HG03521 (cell line): ENCODE data around the gene JMJD8.
"Not testable (repeated sequence)": the region's sequence is repeated elsewhere in the genome, so short reads cannot be mapped to it uniquely, and the experiment has no call there.

Experiments used
- ATAC-seq: cut with Tn5 transposase; IDR thresholded peaks from one replicate; pipeline ENCODE4 v1.9.1; 2021; ENCODE audit warnings: mild to moderate bottlenecking, moderate library complexity; ENCODE audit not compliant: unreplicated experiment

JMJD8 gene

DNA sequence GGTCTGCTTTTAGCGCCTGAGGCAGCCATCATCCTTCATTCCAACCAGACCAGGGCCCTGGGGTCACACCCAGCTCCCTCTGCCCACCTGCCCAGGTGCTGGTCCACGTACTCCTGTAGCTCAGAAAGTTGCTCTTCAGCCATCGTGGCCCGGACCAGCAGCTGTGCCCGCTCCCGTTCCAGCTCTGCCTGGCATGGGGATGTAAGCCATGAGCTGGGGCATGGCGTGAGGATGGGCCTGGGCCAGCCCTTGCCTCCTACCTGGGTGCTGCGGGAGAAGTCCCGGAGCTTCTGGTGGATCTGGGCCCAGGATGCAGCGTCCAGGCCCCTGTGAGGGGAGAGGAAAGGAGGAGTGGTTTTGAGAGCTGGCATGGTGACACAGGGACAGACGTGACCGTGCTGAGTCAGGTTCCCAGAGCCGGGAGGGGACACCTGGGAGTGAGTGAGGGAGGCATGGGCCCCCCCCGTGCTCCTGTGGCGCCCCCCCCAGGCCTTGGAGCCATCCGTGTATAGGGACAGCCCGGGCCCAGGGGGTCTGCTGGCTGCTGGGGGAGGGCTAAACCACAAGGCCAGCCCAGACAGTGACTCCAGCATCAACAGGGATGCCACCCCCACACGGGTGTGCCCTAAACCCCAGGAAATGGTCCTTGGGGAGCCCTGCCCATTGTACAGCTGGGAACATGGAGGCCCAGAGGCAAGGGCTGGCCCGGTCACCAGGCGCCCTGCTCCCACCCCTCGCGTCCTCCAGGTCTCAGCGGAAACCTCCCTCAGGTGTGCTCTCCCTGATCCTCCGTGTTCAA is 38.9 kb upstream of the JMJD8 start:
- no peak for ATAC-seq

DNA sequence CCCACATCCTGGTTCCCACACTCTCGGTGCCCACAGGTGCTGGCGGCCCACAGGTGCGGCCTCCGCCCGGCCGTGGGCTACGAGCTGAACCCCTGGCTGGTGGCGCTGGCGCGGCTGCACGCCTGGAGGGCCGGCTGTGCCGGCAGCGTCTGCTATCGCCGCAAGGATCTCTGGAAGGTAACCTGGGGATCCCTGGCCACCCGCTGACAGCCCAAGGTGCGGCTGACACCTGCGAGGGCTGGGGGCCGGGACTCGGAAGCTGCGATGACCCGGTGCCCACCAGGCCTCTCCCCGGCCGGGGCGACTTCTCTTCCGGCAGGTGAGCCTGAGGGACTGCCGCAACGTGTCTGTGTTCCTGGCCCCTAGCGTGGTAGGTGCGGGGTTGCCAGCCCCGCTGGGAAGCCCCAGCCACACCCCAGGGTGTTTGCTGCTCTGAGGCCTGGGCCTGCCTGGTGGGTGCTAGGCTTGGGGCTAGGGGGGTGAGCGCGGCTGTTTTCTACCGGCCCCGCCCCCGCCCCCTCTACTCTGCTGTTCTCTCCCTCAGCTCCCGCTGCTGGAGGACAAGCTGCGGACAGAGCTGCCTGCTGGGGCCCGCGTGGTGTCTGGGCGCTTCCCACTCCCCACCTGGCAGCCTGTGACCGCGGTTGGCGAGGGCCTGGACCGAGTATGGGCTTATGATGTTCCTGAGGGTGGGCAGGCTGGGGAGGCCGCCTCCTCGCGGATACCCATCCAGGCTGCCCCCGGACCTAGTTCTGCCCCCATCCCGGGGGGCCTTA is 37.8 kb upstream of the JMJD8 start:
- ATAC-seq, result no peak

DNA sequence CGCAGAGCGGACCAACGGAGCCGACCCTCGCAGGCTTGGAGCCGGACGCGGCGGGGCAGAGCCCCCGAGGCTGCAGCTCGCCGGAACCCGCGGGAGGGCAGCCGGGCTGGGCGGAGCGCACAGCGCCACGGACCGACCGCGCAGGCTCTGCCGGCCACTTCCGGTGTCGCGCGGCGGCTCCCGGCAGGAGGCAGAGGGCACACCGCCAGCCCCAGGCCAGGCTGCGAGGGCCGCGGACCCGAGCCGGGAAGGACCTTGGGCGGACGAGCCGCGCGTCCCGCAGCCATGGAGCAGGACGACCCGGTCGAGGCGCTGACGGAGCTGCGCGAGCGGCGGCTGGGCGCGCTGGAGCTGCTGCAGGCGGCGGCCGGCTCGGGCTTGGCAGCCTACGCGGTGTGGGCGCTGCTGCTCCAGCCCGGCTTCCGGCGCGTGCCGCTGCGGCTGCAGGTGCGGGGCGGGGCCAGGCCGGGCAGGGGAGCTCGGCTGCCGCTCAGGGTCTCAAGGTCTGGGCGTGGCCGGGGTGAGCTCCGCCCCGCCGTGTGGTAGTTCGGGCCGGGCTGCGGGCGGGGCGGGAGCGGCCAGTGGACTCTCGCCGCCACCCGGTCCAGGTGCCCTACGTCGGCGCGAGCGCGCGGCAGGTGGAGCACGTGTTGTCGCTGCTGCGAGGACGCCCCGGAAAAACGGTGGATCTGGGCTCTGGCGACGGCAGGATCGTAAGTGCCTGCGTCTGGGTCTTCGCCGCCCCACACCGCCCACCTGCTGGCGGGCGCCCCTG is 37.0 kb upstream of the JMJD8 start, which contains the start of gene ANTKMT:
Gene ANTKMT (plus strand): TSS at position 157 of the 775 bp plus-strand sequence. CDS start 129 bp downstream, at position 286.
- ATAC-seq, result peak; percentile 61

DNA sequence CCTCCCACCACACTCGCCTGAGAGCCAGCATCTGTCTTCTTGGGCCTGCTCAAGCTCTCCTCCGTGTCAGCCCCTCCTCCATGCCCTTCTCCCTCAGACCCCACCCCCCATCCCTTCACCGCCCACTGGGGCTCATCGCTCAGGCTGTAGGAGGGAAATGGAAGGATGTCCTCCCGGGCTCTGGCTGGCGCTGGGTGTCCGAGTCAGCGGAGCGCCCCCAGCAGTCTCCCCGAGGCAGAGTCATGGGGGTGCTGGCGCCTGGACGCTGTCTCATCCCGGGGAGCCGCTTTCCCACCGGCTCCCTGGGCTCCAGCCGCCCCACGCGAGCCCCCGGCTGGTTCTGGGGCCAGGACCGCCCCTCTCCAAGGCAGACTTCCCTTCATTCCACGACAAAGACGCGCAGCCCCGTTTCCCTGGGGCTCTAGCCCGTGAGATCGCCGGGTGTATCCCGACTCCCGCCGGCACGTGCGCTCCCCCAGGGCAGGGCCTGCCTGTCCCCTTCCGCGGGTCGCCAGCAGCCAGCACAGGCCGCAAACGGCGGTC is 36.4 kb upstream of the JMJD8 start:
- peak; percentile 5 for ATAC-seq

DNA sequence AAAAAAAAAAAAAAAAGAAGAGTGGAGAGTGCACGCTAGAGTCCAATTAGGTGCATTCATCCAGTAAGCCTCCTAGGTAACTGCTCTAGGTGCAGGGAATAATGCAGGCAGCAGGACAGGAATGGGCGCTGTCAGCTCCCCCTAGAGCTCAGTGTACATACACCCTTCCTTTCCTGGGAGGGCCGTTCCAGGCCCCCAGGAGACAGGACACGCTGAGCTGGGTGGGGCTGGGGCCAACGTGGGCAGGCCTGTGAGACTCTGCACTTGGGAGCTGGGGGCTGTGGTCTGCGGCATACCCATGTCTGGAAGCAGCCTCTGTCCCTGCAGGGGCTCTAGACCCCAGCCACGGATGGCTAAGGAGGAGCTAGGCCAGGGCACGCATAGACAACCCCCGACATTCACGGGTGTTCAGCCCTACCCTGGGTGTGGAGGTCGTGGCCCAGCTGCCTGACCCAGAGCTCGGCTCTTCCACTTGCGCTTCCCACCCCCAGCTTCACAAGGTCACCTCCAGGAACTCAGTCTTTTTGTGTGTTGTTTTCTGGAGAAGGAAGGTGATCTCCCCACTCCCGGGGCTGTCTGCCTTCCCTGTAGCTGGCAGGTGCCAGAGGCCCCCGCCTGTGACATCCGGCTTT is 35.8 kb upstream of the JMJD8 start:
- ATAC-seq, result no peak

DNA sequence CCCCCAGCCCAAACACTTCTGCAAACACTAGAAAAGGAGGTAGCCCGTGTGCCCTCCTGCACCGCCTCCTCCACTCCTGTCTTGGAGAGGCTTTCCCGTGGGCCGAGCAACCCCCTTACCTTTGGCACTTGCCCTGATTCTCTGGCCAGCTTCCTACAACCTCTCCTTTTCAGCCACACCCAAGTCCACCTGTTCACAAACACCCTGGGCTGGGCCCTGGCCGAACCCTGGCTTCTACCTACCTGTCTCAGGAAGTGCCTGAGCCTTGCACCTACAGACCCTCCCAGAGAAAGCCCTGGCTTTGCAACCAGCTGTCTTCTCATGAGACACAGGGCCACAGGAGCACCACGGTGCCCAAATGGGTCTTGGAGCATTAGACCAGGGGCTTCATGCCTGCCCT is 34.8 kb upstream of the JMJD8 start:
- ATAC-seq, result no peak

DNA sequence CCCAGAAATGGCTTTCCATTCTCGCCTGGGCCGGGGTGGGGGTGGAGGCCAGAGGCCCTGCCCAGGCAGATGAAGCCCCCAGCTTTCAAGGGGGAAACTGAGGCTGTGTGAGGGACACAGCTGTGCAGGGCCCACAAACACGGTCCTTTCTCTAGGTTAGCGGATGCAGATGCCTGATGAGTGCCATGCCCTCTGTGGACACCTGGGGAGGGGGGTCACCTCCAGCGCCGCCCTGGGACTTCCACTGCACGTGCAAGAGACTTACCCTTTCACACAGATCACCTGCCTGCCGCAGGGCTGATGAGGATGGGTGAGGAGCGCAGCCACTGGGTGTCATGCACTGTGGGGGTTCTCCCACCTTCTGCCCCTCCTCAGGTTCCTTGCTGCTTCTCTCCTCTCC is 34.3 kb upstream of the JMJD8 start:
- no peak for ATAC-seq

DNA sequence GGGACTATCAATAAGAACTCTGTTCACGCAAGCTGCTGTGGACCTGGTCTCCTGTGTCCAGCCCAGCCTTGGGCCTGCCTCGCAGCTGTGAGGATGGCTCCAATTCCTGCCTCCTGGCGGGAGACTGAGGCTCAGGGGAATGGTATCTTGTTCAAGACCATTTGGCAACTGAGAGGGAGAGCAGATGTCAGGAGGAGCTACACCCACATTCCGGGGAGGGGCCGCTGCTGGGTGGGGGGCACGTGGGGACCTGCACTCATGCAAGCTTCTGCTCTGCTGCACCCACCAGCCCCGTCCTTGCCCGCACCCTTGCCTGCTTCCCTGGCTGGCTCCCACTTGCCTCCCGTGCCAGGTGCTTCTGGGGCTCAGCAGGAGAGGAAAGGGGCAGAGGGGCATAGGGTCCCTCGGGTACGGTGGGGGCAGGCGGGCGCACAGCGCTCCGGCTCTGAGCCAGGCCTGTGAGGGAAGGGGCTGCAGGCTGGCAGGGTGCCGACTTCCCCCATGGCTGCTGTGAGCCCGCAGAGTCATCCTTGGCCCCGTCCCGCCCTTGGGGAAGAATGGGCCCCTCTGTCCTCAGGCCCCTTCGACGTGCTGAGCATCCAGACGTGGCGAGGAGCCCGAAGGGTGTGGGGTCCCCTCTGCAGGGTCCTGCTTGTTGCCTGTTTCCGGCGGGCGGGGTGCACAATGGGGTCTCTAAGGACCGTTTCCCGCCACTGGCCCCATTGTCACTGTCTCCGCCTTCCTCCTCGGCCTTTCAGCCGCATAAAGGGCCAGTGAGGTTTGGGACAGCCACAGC is 33.5 kb upstream of the JMJD8 start:
- ATAC-seq, result no peak

DNA sequence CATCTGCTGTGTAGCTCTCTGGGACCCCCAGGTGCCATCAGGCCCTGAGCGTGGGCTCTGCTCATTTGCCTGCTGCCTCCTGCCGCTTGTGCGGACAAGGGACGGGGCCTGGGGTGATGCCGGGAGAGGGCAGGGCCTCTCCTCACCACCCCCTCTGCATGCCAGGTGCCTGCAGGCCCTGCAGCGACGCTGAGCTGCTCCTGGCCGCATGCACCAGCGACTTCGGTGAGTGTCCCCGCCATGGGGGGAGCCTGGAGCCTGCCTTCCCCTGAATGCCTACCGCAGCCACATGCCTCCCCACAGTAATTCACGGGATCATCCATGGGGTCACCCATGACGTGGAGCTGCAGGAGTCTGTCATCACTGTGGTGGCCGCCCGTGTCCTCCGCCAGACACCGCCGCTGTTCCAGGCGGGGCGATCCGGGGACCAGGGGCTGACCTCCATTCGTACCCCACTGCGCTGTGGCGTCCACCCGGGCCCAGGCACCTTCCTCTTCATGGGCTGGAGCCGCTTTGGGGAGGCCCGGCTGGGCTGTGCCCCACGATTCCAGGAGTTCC is 32.7 kb upstream of the JMJD8 start:
- ATAC-seq, result no peak

DNA sequence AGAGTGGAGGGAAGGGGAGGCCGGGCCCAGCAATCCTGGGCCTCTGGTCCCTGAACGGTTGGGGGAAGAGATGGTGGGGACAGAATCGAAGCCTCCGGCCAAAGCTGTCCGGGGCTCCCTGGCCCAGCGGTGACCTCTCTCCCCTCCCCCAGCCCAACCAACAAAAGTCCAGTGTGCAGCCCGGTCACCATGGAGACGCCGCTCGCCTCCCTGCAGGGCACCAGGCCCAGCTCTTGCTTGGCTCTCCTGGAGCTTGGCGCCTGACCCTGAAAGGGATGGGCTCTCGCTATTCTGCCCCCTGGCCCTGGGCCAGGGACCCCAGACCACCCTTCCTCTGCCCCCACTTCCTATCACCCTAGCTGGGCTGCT is 32.0 kb upstream of the JMJD8 start:
- ATAC-seq, result no peak

DNA sequence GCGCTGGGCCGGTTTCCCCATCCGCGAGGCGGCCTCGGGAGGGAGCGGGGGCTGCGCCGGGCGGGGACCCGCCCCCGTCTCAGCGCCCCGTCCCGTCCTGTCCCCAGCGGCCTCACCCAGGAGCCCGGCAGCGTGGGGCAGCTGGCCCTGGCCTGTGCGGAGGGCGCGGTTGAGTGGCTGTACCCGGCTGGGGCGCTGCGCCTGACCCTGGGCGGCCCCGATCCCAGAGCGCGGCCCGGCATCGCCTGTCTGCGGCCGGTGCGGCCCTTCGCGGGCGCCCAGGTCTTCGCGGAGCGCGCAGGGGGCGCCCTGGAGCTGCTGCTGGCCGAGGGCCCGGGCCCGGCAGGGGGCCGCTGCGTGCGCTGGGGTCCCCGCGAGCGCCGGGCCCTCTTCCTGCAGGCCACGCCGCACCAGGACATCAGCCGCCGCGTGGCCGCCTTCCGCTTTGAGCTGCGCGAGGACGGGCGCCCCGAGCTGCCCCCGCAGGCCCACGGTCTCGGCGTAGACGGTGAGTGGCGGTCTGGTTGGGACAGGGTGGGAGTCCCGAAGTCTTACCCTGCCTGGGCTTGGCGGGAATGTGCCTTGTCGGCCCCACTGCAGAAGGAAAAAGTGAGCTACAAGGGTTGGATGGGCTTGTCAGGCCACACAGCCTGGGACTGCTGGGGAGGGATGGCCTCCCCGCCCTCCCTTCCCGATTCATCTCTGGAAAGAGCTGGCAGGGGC is 31.5 kb upstream of the JMJD8 start:
- ATAC-seq, result no peak

DNA sequence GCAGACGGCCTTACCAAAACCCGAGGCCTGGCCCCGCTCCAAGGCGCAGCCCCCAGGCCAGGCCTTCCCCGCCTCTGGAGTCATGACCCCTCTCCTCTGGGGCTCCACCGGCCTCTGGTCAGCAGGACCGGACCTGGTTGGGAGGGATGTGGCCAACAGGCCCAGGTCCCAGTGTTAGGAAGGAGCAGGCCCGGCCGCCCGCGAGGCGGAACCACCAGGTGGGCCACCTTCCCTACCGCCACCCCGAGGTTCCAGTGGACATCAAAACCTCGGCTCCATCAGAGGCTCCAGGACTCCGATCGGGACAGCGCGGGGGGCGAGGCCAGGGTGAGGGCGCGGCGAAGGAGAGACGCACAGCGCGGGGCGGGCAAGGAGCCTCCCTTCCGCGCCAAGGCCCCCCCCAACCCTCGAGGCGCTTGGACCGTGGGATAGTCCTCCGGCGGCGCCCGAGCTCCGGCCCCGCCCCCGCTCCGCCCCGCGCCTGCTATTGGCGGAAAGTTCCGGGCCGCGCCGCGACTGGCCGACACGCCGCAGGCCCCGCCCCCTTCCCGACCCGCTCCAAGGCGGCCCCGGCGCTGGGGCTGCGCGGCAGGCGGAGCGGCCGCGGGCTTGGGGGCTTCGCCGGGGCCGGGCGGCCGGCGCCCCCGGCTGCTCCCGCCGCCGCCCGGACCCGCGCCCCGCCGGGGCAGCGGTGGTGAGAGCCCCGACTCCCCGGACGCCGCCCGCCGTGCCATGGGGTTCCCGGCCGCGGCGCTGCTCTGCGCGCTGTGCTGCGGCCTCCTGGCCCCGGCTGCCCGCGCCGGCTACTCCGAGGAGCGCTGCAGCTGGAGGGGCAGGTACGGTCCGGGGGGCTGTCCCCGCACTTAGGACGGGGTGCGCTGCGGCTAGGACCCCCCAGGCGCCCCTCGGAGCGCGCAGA is 30.7 kb upstream of the JMJD8 start, which contains the start of gene METRN:
Gene METRN (plus strand): TSS at position 561 of the 919 bp plus-strand sequence. CDS start 172 bp downstream, at position 733.
- peak; percentile 74 for ATAC-seq

DNA sequence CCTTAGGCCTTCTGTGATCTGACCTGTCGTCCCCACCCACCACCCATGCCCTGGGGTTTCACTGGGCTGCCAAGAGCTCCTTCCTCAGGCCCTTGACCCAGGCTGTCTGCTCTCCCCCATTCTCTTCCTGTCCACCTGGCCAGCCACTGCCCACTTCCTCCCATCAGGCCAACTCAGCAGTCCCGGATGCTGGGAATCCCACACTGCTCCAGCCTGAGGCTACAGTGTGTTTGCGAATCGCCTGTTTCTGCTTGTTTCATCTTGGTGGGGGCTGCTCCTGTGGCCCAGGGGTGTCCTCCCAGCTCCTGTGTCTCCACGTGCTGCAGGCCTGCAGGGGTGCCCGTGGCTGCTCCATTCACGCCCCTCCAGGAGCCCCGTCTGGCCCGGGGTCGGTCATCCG is 29.9 kb upstream of the JMJD8 start:
- ATAC-seq, result no peak

DNA sequence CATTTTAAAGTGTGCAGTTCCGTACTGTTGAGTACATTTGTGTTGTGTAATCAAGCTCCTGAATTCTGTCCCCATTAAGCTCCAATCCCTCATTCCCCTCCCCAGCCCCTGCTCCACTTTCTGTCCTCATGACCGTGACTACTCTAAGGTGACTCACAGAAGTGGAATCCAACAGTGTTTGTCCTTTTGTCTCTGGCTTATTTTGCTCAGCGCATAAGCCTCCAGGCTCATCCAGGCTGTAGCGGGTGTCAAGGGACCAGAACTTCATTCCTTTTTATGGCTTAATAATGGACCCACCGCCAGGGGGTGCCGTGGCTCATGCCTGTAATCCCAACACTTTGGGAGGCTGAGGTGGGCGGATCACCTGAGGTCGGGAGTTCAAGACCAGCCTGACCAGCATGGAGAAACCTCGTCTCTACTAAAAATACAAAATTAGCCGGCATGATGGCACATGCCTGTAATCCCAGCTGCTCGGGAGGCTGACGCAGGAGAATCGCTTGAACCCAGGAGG is 28.7 kb upstream of the JMJD8 start:
- ATAC-seq, result not testable (repeated sequence)

DNA sequence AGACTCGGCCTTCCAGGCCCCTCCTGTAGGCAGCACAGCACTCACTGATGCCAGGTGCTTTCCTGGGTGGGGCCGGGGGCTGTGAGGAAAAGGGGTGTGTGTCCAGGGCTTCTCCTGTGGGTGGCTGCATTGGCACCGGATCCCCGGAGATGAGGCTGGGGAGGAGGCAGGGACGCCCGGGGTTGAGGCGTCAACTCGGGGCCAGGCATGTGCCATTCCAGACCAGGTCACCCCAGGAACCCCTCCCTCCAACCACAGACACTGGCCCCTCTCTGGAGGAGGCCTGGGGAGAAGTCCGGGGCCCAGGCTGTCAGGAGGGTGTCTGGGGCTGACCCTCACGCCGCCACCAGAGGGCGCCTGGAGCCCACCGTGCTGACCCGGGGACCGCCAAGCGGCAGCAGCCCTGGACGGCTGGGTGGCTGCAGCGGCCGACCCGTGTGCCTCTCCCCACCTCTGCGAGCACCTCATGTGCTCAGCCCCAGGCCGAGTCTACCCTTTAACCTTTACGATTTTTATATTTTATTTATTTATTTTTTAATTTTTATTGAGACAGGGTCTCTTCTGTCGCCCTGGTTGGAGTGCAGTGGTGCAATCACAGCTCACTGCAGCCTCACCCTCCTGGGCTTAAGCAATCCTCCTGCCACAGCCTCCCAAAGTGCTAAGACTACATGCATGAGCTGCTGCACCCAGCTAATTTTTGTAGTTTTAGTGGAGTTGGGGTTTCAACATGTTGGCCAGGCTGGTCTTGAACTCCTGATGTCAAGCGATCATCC is 27.6 kb upstream of the JMJD8 start:
- ATAC-seq, result no peak

DNA sequence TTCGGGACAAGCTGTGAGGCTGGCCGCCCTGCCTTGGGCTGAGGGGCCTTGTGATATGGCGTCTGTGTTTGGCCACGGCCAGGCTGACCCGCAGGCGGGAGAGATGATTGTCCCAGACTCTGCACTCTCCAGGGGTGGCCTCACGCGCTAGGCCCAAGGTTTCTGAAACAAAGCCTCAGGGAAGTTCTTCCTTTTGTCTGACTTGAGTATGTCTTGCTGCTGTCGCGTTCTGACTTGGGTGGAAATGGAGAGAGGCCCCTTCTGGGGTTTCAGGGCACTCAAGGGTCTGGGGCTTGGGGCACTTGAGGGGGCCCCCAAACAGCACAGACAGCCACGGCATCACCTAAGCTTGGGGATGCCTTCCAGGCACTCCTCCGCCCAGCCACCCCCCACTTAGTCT is 26.9 kb upstream of the JMJD8 start:
- no peak for ATAC-seq
